HG03097 (cell line): ENCODE measurements around the gene TPRX1.
A peak's percentile ranks its signal among the peaks of the same experiment; 100 is the strongest.
"Not testable (repeated sequence)": the region's sequence is repeated elsewhere in the genome, so short reads cannot be mapped to it uniquely, and the experiment has no call there.

ENCODE experiments used
- ATAC-seq: cut with Tn5 transposase; IDR thresholded peaks from one replicate; pipeline ENCODE4 v1.9.1; 2021; ENCODE audit not compliant: unreplicated experiment, low FRiP score

The TPRX1 gene

GRCh38 chr19:47802521-47803043, 1.8 kb downstream of the TPRX1 start:
- ATAC-seq: no peak

- no peak for ATAC-seq
Observed at GRCh38 chr19:47801270-47801669, 3.1 kb downstream of the TPRX1 start.

GRCh38 chr19:47798904-47799266, 5.5 kb downstream of the TPRX1 start:
- no peak for ATAC-seq

- no peak for ATAC-seq
Observed at GRCh38 chr19:47797996-47798903, 6.1 kb downstream of the TPRX1 start.

GRCh38 chr19:47796785-47797184, 7.6 kb downstream of the TPRX1 start:
- ATAC-seq: no peak

GRCh38 chr19:47794526-47794925, 9.8 kb downstream of the TPRX1 start:
- ATAC-seq: no peak

GRCh38 chr19:47792616-47793015, 11.7 kb downstream of the TPRX1 start:
- no peak for ATAC-seq

GRCh38 chr19:47790398-47790814, 13.9 kb downstream of the TPRX1 start:
- no peak for ATAC-seq

- not testable (repeated sequence) for ATAC-seq
Observed at GRCh38 chr19:47789811-47790210, 14.5 kb downstream of the TPRX1 start.

GRCh38 chr19:47787307-47787706, 17.0 kb downstream of the TPRX1 start:
- ATAC-seq: not testable (repeated sequence)

GRCh38 chr19:47786566-47786965, 17.8 kb downstream of the TPRX1 start:
- no peak for ATAC-seq

- ATAC-seq: no peak
Observed at GRCh38 chr19:47781590-47782262, 22.6 kb downstream of the TPRX1 start.

GRCh38 chr19:47780215-47780551, 24.2 kb downstream of the TPRX1 start:
- ATAC-seq: no peak

GRCh38 chr19:47779524-47780214, 24.7 kb downstream of the TPRX1 start:
- no peak for ATAC-seq

- ATAC-seq: no peak
Observed at GRCh38 chr19:47778954-47779351, 25.4 kb downstream of the TPRX1 start.

GRCh38 chr19:47778049-47778953, 26.1 kb downstream of the TPRX1 start, which contains the start of gene SELENOW:
SELENOW (plus strand) TSS chr19:47778703; CDS start chr19:47778786, 83 bp downstream.
- peak; percentile 76 for ATAC-seq

GRCh38 chr19:47777245-47778048, 26.9 kb downstream of the TPRX1 start:
- ATAC-seq: not testable (repeated sequence)

GRCh38 chr19:47776568-47776967, 27.8 kb downstream of the TPRX1 start:
- no peak for ATAC-seq

- not testable (repeated sequence) for ATAC-seq
Observed at GRCh38 chr19:47771291-47771690, 33.1 kb downstream of the TPRX1 start.
